NCI-H69 (cell line): ENCODE results near the gene INSL3.
"Not testable (repeated sequence)": the region's sequence is repeated elsewhere in the genome, so short reads cannot be mapped to it uniquely, and the experiment has no call there.

ENCODE experiments used
- DNase-seq: peaks from one replicate; lab custom pipeline; 2025; lab: John Stamatoyannopoulos, UW

The INSL3 gene

GRCh38 chr19:17784201-17785008, 36.9 kb downstream of the INSL3 start:
- DNase-seq = peak; percentile 83

GRCh38 chr19:17783721-17784120, 37.6 kb downstream of the INSL3 start:
- DNase-seq = not testable (repeated sequence)

GRCh38 chr19:17780781-17781180, 40.5 kb downstream of the INSL3 start:
- DNase-seq = no peak

GRCh38 chr19:17778968-17779929, 42.1 kb downstream of the INSL3 start:
- peak; percentile 38 for DNase-seq

- DNase-seq = peak; percentile 58
Measured at GRCh38 chr19:17778251-17778967, 42.9 kb downstream of the INSL3 start.

GRCh38 chr19:17777840-17778239, 43.5 kb downstream of the INSL3 start:
- DNase-seq = not testable (repeated sequence)

- DNase-seq = no peak
Measured at GRCh38 chr19:17775991-17776803, 45.1 kb downstream of the INSL3 start.

- peak; percentile 24 for DNase-seq
Measured at GRCh38 chr19:17775245-17775927, 45.9 kb downstream of the INSL3 start.

- no peak for DNase-seq
Measured at GRCh38 chr19:17772172-17772571, 49.1 kb downstream of the INSL3 start.

GRCh38 chr19:17770613-17771012, 50.7 kb downstream of the INSL3 start:
- DNase-seq = no peak

- no peak for DNase-seq
Measured at GRCh38 chr19:17767559-17767958, 53.8 kb downstream of the INSL3 start.

- peak; percentile 92 for DNase-seq
Measured at GRCh38 chr19:17766543-17767131, 54.7 kb downstream of the INSL3 start.
